C4-2B (cell line): ENCODE results near the gene OR10H1.
"Not testable (repeated sequence)": the region's sequence is repeated elsewhere in the genome, so short reads cannot be mapped to it uniquely, and the experiment has no call there.

ENCODE experiments used
- H3K27ac ChIP-seq: fragments of 450-650 bp; 2 replicates; pipeline ENCODE4 v1.5.1; 2017
- ZFX ChIP-seq: fragments of 450-650 bp; IDR thresholded peaks from 2 replicates; pipeline ENCODE4 v1.6.1; 2017
- TF ChIP-seq, protein P1 (sequence below): fragments of 450-650 bp; conservative IDR thresholded peaks from 2 replicates; pipeline ENCODE4 v1.5.1; 2017; ENCODE audit warnings: mild to moderate bottlenecking

OR10H1 gene

DNA sequence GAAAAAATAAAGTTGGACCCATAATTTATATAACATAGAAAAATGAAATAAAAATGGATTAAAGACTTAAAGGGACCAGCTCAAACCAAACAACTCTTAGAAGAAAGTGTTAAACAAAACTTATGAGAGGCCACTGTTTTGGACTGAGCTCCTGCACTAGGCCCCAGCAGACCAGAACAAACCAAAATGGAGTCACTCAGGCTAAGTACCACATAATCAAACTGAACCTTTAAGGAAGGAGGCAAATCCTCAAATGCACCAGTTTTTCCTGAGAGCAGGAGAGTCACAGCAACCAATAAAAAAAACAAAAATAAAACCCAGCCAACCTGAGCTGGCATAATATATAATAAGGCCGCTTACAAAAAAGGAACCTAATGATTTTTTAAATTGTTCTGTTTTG lies 10.3 kb upstream of the OR10H1 start:
- no peak overlapping the region for H3K27ac ChIP-seq
- TF ChIP-seq, protein P1, sequence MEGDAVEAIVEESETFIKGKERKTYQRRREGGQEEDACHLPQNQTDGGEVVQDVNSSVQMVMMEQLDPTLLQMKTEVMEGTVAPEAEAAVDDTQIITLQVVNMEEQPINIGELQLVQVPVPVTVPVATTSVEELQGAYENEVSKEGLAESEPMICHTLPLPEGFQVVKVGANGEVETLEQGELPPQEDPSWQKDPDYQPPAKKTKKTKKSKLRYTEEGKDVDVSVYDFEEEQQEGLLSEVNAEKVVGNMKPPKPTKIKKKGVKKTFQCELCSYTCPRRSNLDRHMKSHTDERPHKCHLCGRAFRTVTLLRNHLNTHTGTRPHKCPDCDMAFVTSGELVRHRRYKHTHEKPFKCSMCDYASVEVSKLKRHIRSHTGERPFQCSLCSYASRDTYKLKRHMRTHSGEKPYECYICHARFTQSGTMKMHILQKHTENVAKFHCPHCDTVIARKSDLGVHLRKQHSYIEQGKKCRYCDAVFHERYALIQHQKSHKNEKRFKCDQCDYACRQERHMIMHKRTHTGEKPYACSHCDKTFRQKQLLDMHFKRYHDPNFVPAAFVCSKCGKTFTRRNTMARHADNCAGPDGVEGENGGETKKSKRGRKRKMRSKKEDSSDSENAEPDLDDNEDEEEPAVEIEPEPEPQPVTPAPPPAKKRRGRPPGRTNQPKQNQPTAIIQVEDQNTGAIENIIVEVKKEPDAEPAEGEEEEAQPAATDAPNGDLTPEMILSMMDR: no peak
- TF ChIP-seq ZFX: no peak

DNA sequence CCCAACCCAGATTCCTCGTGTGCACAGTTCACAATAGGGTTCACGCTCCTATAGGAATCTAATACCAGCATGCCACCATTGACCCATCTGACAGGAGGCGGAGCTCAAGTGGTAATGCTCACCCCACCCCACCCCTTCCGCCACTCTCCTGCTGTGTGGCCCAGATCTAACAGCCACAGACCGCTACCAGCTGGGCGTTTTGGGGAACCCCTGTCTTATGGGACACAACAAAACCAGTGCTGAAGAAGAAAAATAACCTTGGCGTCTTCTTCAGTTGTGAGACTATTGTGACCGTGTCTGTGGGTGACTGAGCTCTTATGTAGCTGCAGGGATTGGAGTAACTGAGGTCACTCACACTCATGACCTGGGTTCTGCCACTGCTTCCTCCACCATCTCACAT lies 5.2 kb upstream of the OR10H1 start:
- H3K27ac ChIP-seq: no peak overlapping the region

DNA sequence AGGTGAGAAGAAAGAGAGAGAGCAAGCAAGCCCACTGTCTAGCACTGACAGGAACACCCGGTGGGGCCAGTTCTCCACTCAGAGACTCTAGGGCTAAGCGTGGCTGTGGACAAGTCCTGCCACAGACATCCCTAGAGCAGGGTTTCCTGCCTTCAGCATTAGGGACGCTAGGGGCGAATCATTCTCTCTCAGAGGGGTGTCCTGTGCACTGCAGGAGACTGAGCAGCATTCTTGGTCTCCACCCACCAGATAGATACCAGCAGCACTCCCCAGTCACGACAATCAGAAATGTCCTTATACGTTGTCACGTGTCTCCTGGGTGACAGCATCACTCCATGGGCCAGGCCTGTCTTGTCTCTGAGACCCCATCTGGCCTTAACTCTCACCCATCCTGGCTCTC lies 1.5 kb downstream of the OR10H1 start:
- TF ChIP-seq, protein P1: no peak
- TF ChIP-seq ZFX: no peak
- no peak overlapping the region for H3K27ac ChIP-seq

More for the DNA sequence above, 5.2 kb upstream of the OR10H1 start:
- TF ChIP-seq, protein P1: no peak
- no peak for TF ChIP-seq ZFX

DNA sequence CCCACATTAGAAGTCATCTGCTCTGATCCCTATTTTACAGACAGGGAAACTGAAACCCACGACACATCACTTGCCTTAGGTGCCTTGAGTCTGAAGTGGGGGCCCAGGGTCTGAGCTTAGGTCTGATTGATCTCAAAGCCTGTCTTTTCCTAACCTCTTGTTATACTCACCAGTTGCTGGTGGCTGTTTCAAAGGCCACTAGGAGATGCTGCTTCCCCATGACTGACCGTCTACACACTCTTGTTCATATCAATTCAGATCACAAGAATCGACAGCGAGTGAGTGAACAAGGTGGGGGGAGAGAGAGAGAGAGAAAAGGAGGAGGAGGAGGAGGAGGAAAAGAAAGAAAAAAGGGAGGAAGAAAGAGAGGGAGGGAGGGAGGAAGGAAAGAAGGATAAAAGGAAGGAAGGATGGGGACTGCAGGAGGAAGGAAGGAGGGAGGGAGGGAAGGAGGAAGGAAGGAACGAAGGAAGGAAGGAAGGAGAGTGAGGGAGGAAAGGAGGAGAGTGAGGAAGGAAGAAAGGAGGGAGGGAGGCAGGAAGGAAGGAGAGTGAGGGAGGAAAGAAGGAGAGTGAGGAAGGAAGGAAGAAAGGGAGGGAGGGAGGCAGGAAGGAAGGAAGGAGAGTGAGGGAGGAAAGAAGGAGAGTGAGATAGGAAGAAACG lies 3.3 kb downstream of the OR10H1 start:
- H3K27ac ChIP-seq: no peak overlapping the region
- TF ChIP-seq ZFX: no peak
- TF ChIP-seq, protein P1: peak; percentile 37

- TF ChIP-seq, protein P1: no peak
- no peak for TF ChIP-seq ZFX
- no peak overlapping the region for H3K27ac ChIP-seq
Observed at GRCh38 chr19:15811476-15811875, 4.0 kb downstream of the OR10H1 start.

DNA sequence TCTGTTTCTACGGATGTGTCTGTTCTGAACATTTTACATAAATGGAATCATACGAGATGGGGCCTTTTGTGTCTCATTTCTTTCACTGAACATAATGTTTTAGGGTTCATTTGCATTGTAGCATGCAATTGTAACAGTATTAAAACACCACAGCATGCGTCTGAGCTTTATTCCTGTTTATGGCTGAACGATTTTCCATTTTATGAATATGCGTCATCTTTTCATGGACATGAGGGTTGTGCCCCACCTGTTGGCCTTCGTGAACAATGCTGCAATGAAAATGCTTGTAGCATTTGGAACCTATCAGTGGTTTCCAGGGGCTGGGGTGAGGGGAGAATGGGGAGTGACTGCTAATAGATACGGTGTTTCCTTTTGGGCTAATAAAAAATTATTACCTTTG lies 5.1 kb downstream of the OR10H1 start:
- H3K27ac ChIP-seq: no peak overlapping the region
- TF ChIP-seq, protein P1: peak; percentile 61
- TF ChIP-seq ZFX: no peak

DNA sequence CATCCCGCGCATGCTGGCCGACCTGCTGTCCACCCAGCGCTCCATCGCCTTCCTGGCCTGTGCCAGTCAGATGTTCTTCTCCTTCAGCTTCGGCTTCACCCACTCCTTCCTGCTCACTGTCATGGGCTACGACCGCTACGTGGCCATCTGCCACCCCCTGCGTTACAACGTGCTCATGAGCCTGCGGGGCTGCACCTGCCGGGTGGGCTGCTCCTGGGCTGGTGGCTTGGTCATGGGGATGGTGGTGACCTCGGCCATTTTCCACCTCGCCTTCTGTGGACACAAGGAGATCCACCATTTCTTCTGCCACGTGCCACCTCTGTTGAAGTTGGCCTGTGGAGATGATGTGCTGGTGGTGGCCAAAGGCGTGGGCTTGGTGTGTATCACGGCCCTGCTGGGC lies 21.2 kb downstream of the OR10H1 start:
- H3K27ac ChIP-seq: not testable (repeated sequence)

GRCh38 chr19:15790096-15790495 lies 25.4 kb downstream of the OR10H1 start:
- H3K27ac ChIP-seq: no peak overlapping the region
- TF ChIP-seq, protein P1: no peak
- no peak for TF ChIP-seq ZFX
